ENCODE results near the gene TSC22D4. TPM values are rescaled to one million over a fixed set of nuclear protein-coding genes. Genes with fewer than 3 reads are reported as not detected.

Gene TSC22D4
- total and polyA plus RNA-seq, 2 experiments from 2014 or later, result 14.6 to 24.9 TPM

DNA sequence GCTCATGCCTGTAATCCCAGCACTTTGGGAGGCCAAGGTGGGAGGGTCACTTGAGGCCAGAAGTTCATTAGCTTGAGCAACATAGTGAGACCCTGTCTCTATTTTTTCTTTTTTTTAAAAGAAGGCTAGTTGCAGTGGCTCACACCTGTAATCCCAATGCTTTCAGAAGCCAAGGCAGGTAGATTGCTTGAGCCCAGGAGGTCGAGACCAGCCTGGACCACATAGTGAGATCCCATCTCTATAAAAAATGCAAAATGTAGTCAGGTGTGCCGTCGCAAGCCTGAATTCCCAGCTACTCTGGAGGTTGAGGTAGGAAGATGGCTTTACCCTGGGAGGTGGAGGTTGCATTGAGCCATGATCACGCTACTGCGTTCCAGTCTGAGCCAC, 12.2 kb upstream of the TSC22D4 start (continued):
- no peak for TF ChIP-seq EZH2phosphoT487 (IDR thresholded peaks at IDR 0.05; ENCODE audit: unreplicated experiment)

DNA sequence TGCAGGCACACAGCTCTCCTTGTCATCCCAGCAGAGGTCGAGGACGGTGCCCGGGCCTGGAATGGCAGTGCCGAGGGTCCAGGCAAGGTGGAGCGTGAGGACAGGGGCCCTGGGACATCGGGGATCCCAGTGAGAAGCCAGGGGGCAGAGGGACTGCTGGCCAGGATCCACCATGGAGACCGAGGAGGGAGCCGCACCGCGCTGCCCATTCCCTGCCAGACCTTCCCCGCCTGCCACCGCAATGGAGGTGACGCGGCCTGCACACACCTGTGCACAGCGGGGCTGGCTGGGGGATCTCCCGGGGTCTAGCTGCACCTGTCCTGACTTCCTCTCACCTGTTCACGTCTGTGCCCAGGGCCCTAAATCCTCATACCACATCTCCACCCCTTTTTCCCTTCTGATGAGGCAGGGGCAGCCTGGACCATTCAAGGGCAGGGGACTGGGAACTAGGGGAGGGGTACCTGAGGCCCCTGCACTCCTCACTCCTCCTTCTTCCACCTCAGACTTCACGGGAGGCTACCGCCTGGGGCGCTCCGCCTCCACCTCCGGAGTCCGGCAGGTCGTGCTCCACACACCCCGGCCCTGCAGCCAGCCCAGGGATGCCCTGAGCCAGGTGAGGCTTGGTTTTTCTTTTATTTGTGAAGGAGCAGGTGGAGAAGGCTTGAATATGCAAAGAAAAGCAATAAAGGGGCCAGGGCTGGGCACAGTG, 11.6 kb upstream of the TSC22D4 start:
- Histone ChIP-seq H3K9me2 (ENCODE audit: insufficient read depth) (no peaks in the 10 kb centered on the region), H4K20me1 (replicated peaks; ENCODE audit: insufficient read depth) (no peaks in the 10 kb centered on the region), H3K4me3 (no peak overlapping the region), H3K4me1 (ENCODE audit: insufficient read depth) (peaks cover 12% of the 10 kb centered on the region), H2AFZ (no peak overlapping the region), H3F3A (replicated peaks; ENCODE audit: low read depth) (0 out of 2 replicates have a peak, but pooled peaks cover 3% of the 10 kb centered on the region), H3K36me3 (ENCODE audit: insufficient read depth) (no peaks in the 10 kb centered on the region), H3K27ac (ENCODE audit: low read depth) (no peak overlapping the region), H3K27me3 (ENCODE audit: insufficient read depth) (peaks cover 10% of the 10 kb centered on the region), H3K4me2 (no peak overlapping the region), H3K79me2 (replicated peaks; ENCODE audit: insufficient read depth) (no peaks in the 10 kb centered on the region)
- no peaks in the 10 kb centered on the region for H3K9me3 Mint-ChIP-seq
- DNase-seq (ENCODE audit: low spot score), result no peak
- peaks cover 25% of the 10 kb centered on the region for H3K4me1 Mint-ChIP-seq
- no peak for ATAC-seq
- no peaks in the 10 kb centered on the region for H3K36me3 Mint-ChIP-seq (ENCODE audit: low read depth)
- no peak overlapping the region for H3K4me3 Mint-ChIP-seq
- H3K27me3 Mint-ChIP-seq (ENCODE audit: insufficient read depth, low read depth, poor library complexity), result peaks cover 32% of the 10 kb centered on the region
- TF ChIP-seq CREB1 (CRISPR knock-in tag; IDR thresholded peaks at IDR 0.05; ENCODE audit: low read depth), result no peak
- TF ChIP-seq, protein P1, sequence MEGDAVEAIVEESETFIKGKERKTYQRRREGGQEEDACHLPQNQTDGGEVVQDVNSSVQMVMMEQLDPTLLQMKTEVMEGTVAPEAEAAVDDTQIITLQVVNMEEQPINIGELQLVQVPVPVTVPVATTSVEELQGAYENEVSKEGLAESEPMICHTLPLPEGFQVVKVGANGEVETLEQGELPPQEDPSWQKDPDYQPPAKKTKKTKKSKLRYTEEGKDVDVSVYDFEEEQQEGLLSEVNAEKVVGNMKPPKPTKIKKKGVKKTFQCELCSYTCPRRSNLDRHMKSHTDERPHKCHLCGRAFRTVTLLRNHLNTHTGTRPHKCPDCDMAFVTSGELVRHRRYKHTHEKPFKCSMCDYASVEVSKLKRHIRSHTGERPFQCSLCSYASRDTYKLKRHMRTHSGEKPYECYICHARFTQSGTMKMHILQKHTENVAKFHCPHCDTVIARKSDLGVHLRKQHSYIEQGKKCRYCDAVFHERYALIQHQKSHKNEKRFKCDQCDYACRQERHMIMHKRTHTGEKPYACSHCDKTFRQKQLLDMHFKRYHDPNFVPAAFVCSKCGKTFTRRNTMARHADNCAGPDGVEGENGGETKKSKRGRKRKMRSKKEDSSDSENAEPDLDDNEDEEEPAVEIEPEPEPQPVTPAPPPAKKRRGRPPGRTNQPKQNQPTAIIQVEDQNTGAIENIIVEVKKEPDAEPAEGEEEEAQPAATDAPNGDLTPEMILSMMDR (conservative IDR thresholded peaks at IDR 0.05; ENCODE audit: low read depth in 2 of 2), result peak in 1 of 2 experiments; percentile 17; a peak in 1 of 4 replicates
- H3K27ac Mint-ChIP-seq, result no peak overlapping the region; the same call in 1 of the 2 replicates

DNA sequence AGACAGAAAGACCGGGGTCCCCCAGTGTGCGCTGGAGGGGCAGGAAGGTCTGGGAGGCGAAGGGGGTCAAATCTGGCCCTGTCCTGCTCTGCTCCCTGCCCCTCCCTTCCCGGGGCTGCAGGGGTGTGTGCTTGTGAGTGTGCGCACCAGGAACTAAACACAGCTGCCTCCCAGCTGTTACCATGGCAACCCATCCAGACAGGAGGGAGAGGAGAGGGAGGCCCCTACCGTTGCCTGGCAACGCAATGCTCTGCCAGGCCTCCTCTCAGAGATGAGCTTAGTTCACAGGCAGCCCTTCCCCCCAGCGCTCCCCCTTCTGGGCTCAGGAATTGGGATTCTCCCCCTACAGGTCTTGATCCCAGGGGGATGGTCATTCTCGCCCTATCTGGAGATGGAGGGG, 10.8 kb upstream of the TSC22D4 start:
- Mint-ChIP-seq H3K27ac (peak overlapping the region; percentile 39; the same call in 1 of the 2 replicates), H3K4me3 (no peak overlapping the region), H3K4me1 (peaks cover 31% of the 10 kb centered on the region), H3K9me3 (no peaks in the 10 kb centered on the region), H3K36me3 (ENCODE audit: low read depth) (no peaks in the 10 kb centered on the region; the same call in 2 of the 3 replicates), H3K27me3 (ENCODE audit: insufficient read depth, low read depth, poor library complexity) (peaks cover 30% of the 10 kb centered on the region)
- Histone ChIP-seq H4K20me1 (replicated peaks; ENCODE audit: insufficient read depth) (no peaks in the 10 kb centered on the region), H3K4me3 (no peak overlapping the region), H3K4me1 (ENCODE audit: insufficient read depth) (peaks cover 18% of the 10 kb centered on the region), H3K36me3 (ENCODE audit: insufficient read depth) (no peaks in the 10 kb centered on the region), H2AFZ (no peak overlapping the region), H3K9me2 (ENCODE audit: insufficient read depth) (no peaks in the 10 kb centered on the region), H3K79me2 (replicated peaks; ENCODE audit: insufficient read depth) (no peaks in the 10 kb centered on the region), H3F3A (replicated peaks; ENCODE audit: low read depth) (0 out of 2 replicates have a peak, but pooled peaks cover 3% of the 10 kb centered on the region), H3K27me3 (ENCODE audit: insufficient read depth) (peaks cover 10% of the 10 kb centered on the region), H3K4me2 (no peak overlapping the region), H3K27ac (ENCODE audit: low read depth) (no peak overlapping the region)
- TF ChIP-seq, protein P2, sequence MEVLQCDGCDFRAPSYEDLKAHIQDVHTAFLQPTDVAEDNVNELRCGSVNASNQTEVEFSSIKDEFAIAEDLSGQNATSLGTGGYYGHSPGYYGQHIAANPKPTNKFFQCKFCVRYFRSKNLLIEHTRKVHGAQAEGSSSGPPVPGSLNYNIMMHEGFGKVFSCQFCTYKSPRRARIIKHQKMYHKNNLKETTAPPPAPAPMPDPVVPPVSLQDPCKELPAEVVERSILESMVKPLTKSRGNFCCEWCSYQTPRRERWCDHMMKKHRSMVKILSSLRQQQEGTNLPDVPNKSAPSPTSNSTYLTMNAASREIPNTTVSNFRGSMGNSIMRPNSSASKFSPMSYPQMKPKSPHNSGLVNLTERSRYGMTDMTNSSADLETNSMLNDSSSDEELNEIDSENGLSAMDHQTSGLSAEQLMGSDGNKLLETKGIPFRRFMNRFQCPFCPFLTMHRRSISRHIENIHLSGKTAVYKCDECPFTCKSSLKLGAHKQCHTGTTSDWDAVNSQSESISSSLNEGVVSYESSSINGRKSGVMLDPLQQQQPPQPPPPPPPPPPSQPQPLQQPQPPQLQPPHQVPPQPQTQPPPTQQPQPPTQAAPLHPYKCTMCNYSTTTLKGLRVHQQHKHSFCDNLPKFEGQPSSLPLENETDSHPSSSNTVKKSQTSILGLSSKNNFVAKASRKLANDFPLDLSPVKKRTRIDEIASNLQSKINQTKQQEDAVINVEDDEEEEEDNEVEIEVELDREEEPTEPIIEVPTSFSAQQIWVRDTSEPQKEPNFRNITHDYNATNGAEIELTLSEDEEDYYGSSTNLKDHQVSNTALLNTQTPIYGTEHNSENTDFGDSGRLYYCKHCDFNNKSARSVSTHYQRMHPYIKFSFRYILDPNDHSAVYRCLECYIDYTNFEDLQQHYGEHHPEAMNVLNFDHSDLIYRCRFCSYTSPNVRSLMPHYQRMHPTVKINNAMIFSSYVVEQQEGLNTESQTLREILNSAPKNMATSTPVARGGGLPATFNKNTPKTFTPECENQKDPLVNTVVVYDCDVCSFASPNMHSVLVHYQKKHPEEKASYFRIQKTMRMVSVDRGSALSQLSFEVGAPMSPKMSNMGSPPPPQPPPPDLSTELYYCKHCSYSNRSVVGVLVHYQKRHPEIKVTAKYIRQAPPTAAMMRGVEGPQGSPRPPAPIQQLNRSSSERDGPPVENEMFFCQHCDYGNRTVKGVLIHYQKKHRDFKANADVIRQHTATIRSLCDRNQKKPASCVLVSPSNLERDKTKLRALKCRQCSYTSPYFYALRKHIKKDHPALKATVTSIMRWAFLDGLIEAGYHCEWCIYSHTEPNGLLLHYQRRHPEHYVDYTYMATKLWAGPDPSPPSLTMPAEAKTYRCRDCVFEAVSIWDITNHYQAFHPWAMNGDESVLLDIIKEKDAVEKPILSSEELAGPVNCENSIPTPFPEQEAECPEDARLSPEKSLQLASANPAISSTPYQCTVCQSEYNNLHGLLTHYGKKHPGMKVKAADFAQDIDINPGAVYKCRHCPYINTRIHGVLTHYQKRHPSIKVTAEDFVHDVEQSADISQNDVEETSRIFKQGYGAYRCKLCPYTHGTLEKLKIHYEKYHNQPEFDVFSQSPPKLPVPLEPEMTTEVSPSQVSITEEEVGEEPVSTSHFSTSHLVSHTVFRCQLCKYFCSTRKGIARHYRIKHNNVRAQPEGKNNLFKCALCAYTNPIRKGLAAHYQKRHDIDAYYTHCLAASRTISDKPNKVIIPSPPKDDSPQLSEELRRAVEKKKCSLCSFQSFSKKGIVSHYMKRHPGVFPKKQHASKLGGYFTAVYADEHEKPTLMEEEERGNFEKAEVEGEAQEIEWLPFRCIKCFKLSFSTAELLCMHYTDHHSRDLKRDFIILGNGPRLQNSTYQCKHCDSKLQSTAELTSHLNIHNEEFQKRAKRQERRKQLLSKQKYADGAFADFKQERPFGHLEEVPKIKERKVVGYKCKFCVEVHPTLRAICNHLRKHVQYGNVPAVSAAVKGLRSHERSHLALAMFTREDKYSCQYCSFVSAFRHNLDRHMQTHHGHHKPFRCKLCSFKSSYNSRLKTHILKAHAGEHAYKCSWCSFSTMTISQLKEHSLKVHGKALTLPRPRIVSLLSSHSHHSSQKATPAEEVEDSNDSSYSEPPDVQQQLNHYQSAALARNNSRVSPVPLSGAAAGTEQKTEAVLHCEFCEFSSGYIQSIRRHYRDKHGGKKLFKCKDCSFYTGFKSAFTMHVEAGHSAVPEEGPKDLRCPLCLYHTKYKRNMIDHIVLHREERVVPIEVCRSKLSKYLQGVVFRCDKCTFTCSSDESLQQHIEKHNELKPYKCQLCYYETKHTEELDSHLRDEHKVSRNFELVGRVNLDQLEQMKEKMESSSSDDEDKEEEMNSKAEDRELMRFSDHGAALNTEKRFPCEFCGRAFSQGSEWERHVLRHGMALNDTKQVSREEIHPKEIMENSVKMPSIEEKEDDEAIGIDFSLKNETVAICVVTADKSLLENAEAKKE (CRISPR knock-in tag; IDR thresholded peaks at IDR 0.05), result no peak
- TF ChIP-seq EZH2 (IDR thresholded peaks at IDR 0.05; ENCODE audit: low read depth, unreplicated experiment) (no peak), EZH2phosphoT487 (IDR thresholded peaks at IDR 0.05; ENCODE audit: unreplicated experiment) (no peak)
- TF ChIP-seq, protein P1 (conservative IDR thresholded peaks at IDR 0.05; ENCODE audit: low read depth in 2 of 2), result 0 out of 4 replicates have a peak, but pooled peaks of 1 of the 2 experiments have one; percentile 7
- ATAC-seq (peak; percentile 61), DNase-seq (ENCODE audit: low spot score) (peak; percentile 98)
